GM19099 (cell line): ENCODE results near the gene DAP.

ENCODE experiments used
- POLR2A ChIP-seq: IDR thresholded peaks from 3 replicates; pipeline ENCODE4 v1.6.1; 2011; ENCODE audit warnings: low read depth; ENCODE audit not compliant: insufficient read length; ENCODE audit errors: extremely low read depth

DAP gene

DNA sequence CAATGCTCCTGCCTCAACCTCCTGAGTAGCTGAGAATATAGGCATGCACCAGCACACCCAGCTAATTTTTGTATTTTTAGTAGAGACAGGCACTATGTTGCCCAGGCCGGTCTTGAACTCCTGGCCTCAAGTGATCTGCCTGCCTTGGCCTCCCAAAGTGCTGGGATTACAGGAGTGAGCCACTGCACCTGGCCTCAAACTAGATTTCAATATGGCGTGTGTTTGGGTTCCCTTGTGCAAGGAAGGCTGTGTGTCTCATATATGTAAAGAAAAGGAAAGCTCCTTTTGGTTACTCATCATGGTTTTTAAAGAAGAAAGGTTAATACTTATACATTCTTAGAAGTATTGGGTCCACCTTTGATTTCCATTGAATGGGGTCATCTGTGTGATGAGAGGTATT lies 126.5 kb downstream of the DAP start:
- TF ChIP-seq POLR2A: no peak

DNA sequence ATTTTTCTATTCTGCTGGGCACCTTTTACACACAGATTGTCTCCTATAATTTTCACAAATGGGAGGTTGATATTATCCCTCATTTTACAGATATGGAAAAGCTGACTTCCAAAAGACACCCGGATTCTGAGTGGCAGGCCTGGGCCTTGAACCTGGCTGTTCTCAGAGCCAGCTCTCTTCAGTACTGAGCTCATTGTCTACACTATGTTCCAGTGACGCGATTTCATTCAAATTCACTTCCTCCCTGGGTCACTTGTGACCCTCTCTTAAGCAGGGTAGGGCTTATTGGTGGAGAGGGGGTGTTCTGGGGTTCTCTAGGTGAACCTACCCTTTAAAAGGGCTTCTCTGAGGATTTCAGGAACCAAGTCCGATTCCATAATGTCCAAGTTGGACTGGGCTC lies 127.0 kb downstream of the DAP start:
- TF ChIP-seq POLR2A: no peak

DNA sequence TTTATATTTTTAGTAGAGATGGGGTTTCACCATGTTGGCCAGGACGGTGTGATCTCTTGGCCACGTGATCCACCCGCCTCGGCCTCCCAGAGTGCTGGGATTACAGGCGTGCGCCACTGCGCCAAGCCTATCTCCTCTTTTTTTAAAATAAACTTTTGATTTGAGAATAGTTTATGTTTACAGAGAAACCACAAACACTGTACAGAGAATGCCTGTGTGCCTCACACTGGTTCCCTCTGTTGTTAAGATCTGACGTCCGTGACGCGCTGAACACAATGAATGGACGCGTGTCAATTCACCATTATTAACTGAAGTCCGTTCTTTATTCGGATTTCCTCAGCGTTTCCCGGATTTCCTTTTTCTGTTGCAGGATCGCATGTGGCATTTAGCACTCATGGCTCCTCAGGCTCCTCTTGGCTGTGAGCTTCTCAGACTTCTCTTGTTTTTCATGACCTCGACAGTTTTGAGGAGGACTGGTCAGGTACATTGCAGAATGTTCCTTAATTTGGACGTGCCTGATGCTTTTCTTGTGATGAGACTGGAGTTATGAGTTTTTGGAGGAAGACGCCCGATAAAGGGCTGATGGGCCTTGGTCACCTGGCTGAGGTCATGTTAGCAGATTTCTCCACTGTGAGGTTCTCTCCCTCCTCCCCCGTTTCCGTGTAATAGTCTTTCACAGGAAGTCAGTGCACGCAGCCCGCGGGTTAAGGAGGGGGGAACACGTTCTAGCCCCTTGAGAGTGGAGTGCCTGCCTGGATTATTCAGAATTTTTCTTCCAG lies 127.6 kb downstream of the DAP start:
- TF ChIP-seq POLR2A: no peak

DNA sequence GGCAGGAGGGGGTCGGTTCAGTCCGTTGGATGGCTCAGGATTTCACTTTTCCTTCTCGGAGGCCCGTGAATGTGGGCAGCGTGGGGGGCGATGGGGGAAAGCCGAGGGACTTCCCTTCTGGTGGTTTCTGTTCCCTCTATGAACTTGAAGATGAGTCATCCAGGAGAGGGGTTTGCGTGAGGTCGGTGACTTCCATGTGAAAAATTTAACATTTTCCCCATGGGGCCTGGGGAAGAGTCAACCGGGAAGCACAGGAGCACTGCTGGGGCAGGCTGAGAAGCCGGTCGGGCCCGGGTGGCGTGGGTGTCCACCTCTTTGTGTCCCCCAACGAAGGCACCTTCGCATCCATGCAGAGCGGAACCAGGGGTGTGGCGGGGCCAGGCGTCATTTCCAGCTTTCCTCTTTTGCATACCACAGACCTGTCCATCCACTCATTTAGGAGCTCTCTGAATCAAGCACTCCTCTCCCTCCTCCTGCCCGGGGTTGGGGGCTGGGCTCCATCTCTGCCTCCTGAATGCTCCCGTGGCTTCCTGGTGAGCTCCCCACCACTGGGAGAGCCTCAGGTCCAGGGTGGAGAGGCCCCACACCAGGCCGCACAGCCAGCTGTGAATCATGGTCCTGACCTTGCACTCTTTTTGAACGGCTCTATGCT lies 128.8 kb downstream of the DAP start:
- peak; percentile 56 for TF ChIP-seq POLR2A

DNA sequence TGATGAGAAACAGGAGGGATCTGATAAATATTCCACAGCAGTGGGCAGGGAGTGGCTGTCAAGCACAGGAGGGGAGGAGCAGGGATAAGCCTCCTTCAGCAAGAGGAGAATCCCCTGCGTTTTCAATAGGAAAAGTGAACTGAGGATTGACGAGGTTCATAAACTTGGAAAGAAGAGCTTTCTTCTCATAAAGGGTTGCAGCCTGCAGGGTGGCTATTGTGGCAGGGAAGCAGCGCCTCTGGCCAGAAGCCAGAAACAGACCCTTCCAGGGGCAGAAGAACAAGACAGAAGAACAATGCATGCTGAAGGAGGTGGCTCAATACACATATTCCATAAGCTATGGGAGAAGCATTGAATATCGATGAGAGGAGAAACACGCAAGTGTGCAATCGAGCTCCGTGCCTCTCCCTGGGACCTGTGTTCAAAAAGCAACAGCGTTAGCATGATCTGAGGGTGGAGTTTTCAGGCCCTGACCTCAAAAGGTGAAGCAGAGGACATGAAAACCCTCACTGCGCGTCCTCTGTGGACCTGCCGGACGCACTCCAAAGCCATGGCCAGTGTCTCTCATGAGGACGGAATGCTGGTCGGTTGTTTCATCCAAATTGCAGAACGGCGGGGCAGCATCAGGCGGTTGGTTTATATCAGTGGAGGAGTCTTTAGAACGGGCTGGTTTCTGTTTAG lies 129.6 kb downstream of the DAP start:
- TF ChIP-seq POLR2A: peak; percentile 17

DNA sequence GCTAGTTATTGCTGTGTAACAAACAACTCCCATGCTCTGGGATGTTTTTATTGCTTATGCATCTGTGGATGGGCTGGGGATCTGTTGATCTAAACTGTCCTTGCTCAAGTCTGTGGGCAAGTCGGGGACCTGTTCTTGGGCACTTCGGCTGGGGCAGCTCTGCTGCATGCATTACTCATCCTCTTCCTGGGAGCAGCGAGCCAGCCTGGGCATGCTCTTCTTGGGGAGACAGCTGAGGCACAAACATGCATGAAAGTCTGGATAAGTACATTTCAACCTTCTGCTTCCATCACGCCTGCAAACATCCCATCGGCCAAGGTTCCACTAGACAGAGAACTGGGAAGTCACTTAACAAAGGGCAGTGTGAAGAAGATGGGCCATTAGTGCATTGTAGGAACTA lies 130.9 kb downstream of the DAP start:
- no peak for TF ChIP-seq POLR2A

DNA sequence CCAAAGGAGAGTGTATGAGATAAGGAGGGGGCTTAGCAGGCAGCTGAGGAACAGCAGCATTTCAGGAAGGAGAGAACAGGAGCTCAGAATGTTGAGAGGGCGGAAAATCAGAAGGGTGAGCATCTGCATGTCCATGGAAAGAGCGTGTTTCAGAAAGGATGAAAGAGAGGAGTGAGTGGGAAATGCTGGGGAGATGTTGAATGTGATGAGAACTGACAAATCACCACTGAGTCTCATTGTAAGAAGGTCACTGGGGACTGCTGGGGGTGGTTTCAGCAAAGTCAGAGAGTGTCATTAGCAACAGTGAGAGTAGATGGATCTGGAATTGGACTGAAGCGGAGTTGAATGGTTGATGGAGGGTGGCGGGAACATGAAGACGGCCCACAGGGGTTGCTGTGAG lies 131.4 kb downstream of the DAP start:
- TF ChIP-seq POLR2A: no peak
